ENCODE measurements around the gene TTLL13. TPM values are rescaled to one million over a fixed set of nuclear protein-coding genes. Genes with fewer than 3 reads are reported as not detected.

Gene TTLL13
- total and polyA plus RNA-seq, 2 donors (not counting 1 experiment from before 2014, with no cell fraction given) = 0.33 to 0.42 TPM

DNA sequence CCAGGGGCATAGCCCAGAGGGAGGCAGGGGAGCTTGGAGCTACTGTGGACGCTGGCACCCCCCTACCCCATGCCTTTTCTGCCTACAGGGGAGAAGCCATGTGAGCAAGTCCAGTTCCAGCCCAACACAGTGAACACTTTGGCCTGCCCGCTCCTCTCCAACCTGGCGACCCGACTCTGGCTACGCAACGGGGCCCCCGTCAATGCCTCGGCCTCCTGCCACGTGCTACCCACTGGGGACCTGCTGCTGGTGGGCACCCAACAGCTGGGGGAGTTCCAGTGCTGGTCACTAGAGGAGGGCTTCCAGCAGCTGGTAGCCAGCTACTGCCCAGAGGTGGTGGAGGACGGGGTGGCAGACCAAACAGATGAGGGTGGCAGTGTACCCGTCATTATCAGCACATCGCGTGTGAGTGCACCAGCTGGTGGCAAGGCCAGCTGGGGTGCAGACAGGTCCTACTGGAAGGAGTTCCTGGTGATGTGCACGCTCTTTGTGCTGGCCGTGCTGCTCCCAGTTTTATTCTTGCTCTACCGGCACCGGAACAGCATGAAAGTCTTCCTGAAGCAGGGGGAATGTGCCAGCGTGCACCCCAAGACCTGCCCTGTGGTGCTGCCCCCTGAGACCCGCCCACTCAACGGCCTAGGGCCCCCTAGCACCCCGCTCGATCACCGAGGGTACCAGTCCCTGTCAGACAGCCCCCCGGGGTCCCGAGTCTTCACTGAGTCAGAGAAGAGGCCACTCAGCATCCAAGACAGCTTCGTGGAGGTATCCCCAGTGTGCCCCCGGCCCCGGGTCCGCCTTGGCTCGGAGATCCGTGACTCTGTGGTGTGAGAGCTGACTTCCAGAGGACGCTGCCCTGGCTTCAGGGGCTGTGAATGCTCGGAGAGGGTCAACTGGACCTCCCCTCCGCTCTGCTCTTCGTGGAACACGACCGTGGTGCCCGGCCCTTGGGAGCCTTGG lies 21.3 kb upstream of the TTLL13 start:
- peaks cover 59% of the 10 kb centered on the region for H4K20me1 ChIP-seq (ENCODE audit: control insufficient read depth, insufficient read depth, low read length, poor library complexity, severe bottlenecking)

More for the DNA sequence above, 21.3 kb upstream of the TTLL13 start:
- Histone ChIP-seq H3K27me3 (replicated peaks in 1 of 4; ENCODE audit: control extremely low read depth in 1 of 4, control insufficient read depth in 3 of 4, insufficient read depth in 4 of 4, low read length in 3 of 4) (no peaks in the 10 kb centered on the region), H3K4me1 (ENCODE audit: control insufficient read depth in 2 of 2, insufficient read depth in 2 of 2, low read length in 2 of 2) (peaks cover 32 to 37% of the 10 kb centered on the region in 2 donors), H3K4me3 (ENCODE audit: control extremely low read depth in 1 of 5, extremely low read depth in 1 of 5, insufficient read depth in 1 of 5, low read depth in 2 of 5, low read length in 4 of 5) (no peak overlapping the region), H3K9me3 (ENCODE audit: control extremely low read depth in 1 of 3, control insufficient read depth in 2 of 3, insufficient read depth in 1 of 3, low read length in 2 of 3) (no peaks in the 10 kb centered on the region), H2AFZ (ENCODE audit: insufficient read depth, low read depth, low read length, poor library complexity, severe bottlenecking) (no peak overlapping the region), H3K79me2 (ENCODE audit: control insufficient read depth, insufficient read depth, low read length) (peaks cover 46% of the 10 kb centered on the region), H3K9ac (ENCODE audit: low read length) (no peak overlapping the region), H3K36me3 (replicated peaks in 1 of 2; ENCODE audit: control extremely low read depth in 1 of 2, control insufficient read depth in 1 of 2, extremely low read depth in 1 of 2, insufficient read depth in 2 of 2, low read length in 1 of 2) (peaks cover 0 to 80% of the 10 kb centered on the region in 2 experiments), H3K27ac (ENCODE audit: low read length in 2 of 2) (no peak overlapping the region), H3K4me2 (replicated peaks; ENCODE audit: low read depth, low read length, poor library complexity, severe bottlenecking) (no peak overlapping the region)
- Mint-ChIP-seq H3K4me1 (peaks cover 40% of the 10 kb centered on the region), H3K9me3 (ENCODE audit: insufficient read depth) (no peaks in the 10 kb centered on the region), H3K27ac (peak overlapping the region; percentile 78), H3K4me3 (no peak overlapping the region), H3K27me3 (no peaks in the 10 kb centered on the region)
- WGBS (ENCODE audit: insufficient coverage) = 94% methylated on average over 38 of the region's 38 CpGs
- intact Hi-C loops (cut with micrococcal nuclease) = no loop called here
- DNase-seq = no peak
- ChIA-PET POLR2A (interaction anchor here (0.6 kb wide), 1 partner anchor 13 kb away, joined by 3 read pairs; no protein-coding TSS in a partner anchor), CTCF (interaction anchor here (0.6 to 1.2 kb wide), 3 partner anchors 36 to 711 kb away, joined by 3 to 4 read pairs (median 3); no protein-coding TSS in a partner anchor)
- ATAC-seq (ENCODE audit: low read depth) = no peak
- TF ChIP-seq EZH2 (IDR thresholded peaks at IDR 0.05; ENCODE audit: borderline replicate concordance, insufficient read depth, low read depth, low read length, poor library complexity, severe bottlenecking) (no peak), CTCF (IDR thresholded peaks at IDR 0.05) (no peak)
